Measurements from ENCODE around the gene SKAP2.

The SKAP2 gene

GRCh38 chr7:26864309-26865093 is at the start of gene SKAP2:
SKAP2 (minus strand) TSS chr7:26864590; CDS start chr7:26864429, 161 bp downstream.
- H3K27ac ChIP-seq (ENCODE audit: low read length), result no peak within 1 kb of the TSS
- no peaks in the 10 kb centered on the region for H3K36me3 ChIP-seq (ENCODE audit: control insufficient read depth, insufficient read depth, low read length)
- peak; percentile 93 for DNase-seq (ENCODE audit: low read depth, low spot score)
- H3K9me3 ChIP-seq (ENCODE audit: control insufficient read depth, insufficient read depth, low read length), result no peaks in the 10 kb centered on the region
- no peaks in the 10 kb centered on the region for H3K4me1 ChIP-seq (ENCODE audit: control insufficient read depth, insufficient read depth, low read length)
- no CpG with 5 or more reads among the region's 52 CpGs for WGBS (ENCODE audit: insufficient coverage, insufficient read length)
- no peaks in the 10 kb centered on the region for H3K27me3 ChIP-seq (ENCODE audit: control insufficient read depth, insufficient read depth, low read length)
- H3K4me3 ChIP-seq (ENCODE audit: low read length), result peak within 1 kb of the TSS; percentile 67; the same call in 1 of the 2 replicates

- Histone ChIP-seq H3K27me3 (ENCODE audit: control insufficient read depth, insufficient read depth, low read length) (no peaks in the 10 kb centered on the region), H3K9me3 (ENCODE audit: control insufficient read depth, insufficient read depth, low read length) (no peaks in the 10 kb centered on the region), H3K27ac (ENCODE audit: low read length) (no peak overlapping the region), H3K4me3 (ENCODE audit: low read length) (no peak overlapping the region), H3K4me1 (ENCODE audit: control insufficient read depth, insufficient read depth, low read length) (no peaks in the 10 kb centered on the region; the same call in 1 of the 2 replicates), H3K36me3 (ENCODE audit: control insufficient read depth, insufficient read depth, low read length) (no peaks in the 10 kb centered on the region)
- DNase-seq (ENCODE audit: low read depth, low spot score), result no peak
- no CpG with 5 or more reads among the region's 1 CpG for WGBS (ENCODE audit: insufficient coverage, insufficient read length)
Observed at GRCh38 chr7:26912933-26913536, 48.6 kb upstream of the SKAP2 start.

DNA sequence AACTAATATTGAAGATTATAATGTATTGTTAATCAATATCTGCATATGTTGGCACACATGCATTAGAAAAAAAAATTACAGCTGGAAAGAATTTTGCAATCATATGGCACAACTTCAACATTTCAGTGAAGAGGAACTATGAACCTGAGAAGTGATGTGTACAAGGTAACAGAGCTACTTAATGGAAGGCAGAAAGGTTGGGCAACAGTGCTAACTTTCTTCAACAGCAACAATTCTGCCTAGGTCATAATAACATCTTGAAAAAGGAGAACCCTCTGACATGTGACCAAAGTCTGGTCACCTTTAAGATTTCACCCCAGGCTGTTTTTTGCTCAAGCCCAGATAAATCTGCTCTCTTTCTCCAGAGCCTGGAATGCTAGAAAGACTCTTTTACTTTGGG is 47.9 kb upstream of the SKAP2 start:
- Histone ChIP-seq H3K36me3 (ENCODE audit: control insufficient read depth, insufficient read depth, low read length) (no peaks in the 10 kb centered on the region), H3K9me3 (ENCODE audit: control insufficient read depth, insufficient read depth, low read length) (no peaks in the 10 kb centered on the region), H3K4me1 (ENCODE audit: control insufficient read depth, insufficient read depth, low read length) (no peaks in the 10 kb centered on the region; the same call in 1 of the 2 replicates), H3K27ac (ENCODE audit: low read length) (no peak overlapping the region), H3K27me3 (ENCODE audit: control insufficient read depth, insufficient read depth, low read length) (no peaks in the 10 kb centered on the region), H3K4me3 (ENCODE audit: low read length) (no peak overlapping the region)
- DNase-seq (ENCODE audit: low read depth, low spot score), result no peak

GRCh38 chr7:26910221-26910620 is 45.8 kb upstream of the SKAP2 start:
- Histone ChIP-seq H3K4me3 (ENCODE audit: low read length) (no peak overlapping the region), H3K27ac (ENCODE audit: low read length) (no peak overlapping the region), H3K36me3 (ENCODE audit: control insufficient read depth, insufficient read depth, low read length) (no peaks in the 10 kb centered on the region), H3K9me3 (ENCODE audit: control insufficient read depth, insufficient read depth, low read length) (no peaks in the 10 kb centered on the region), H3K4me1 (ENCODE audit: control insufficient read depth, insufficient read depth, low read length) (no peaks in the 10 kb centered on the region; the same call in 1 of the 2 replicates), H3K27me3 (ENCODE audit: control insufficient read depth, insufficient read depth, low read length) (no peaks in the 10 kb centered on the region)
- no CpG with 5 or more reads among the region's 4 CpGs for WGBS (ENCODE audit: insufficient coverage, insufficient read length)
- no peak for DNase-seq (ENCODE audit: low read depth, low spot score)

- H3K4me1 ChIP-seq (ENCODE audit: control insufficient read depth, insufficient read depth, low read length), result no peaks in the 10 kb centered on the region
- H3K36me3 ChIP-seq (ENCODE audit: control insufficient read depth, insufficient read depth, low read length), result no peaks in the 10 kb centered on the region
- H3K9me3 ChIP-seq (ENCODE audit: control insufficient read depth, insufficient read depth, low read length), result no peaks in the 10 kb centered on the region
- DNase-seq (ENCODE audit: low read depth, low spot score), result no peak
- H3K27me3 ChIP-seq (ENCODE audit: control insufficient read depth, insufficient read depth, low read length), result no peaks in the 10 kb centered on the region
- no peak overlapping the region for H3K4me3 ChIP-seq (ENCODE audit: low read length)
- H3K27ac ChIP-seq (ENCODE audit: low read length), result no peak overlapping the region
Observed at GRCh38 chr7:26900251-26900650, 35.9 kb upstream of the SKAP2 start.

GRCh38 chr7:26899519-26899918 is 35.1 kb upstream of the SKAP2 start:
- Histone ChIP-seq H3K9me3 (ENCODE audit: control insufficient read depth, insufficient read depth, low read length) (no peaks in the 10 kb centered on the region), H3K36me3 (ENCODE audit: control insufficient read depth, insufficient read depth, low read length) (no peaks in the 10 kb centered on the region), H3K27ac (ENCODE audit: low read length) (no peak overlapping the region), H3K27me3 (ENCODE audit: control insufficient read depth, insufficient read depth, low read length) (no peaks in the 10 kb centered on the region), H3K4me1 (ENCODE audit: control insufficient read depth, insufficient read depth, low read length) (no peaks in the 10 kb centered on the region), H3K4me3 (ENCODE audit: low read length) (no peak overlapping the region)
- WGBS (ENCODE audit: insufficient coverage, insufficient read length), result no CpG with 5 or more reads among the region's 1 CpG
- no peak for DNase-seq (ENCODE audit: low read depth, low spot score)

DNA sequence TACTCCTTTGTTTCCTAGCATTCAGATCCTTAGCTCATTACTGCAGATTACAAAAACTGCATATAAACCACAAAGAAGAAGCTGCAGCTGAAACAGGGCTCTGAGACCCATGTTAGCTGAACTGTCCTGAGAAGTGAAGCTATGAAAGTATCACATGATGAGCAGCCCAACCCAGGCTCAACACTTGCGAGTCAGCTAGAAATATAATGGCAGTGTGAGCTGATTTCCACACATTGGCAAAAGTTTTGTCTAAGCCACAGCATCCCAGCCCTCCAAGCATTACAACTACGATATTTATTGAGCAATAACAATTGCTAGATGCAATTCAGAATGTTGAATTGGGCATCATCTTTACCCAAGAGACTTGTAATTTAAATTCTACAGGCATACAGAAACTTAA is 34.5 kb upstream of the SKAP2 start:
- DNase-seq (ENCODE audit: low read depth, low spot score), result no peak
- Histone ChIP-seq H3K36me3 (ENCODE audit: control insufficient read depth, insufficient read depth, low read length) (no peaks in the 10 kb centered on the region), H3K27me3 (ENCODE audit: control insufficient read depth, insufficient read depth, low read length) (no peaks in the 10 kb centered on the region), H3K4me1 (ENCODE audit: control insufficient read depth, insufficient read depth, low read length) (no peaks in the 10 kb centered on the region), H3K4me3 (ENCODE audit: low read length) (no peak overlapping the region), H3K9me3 (ENCODE audit: control insufficient read depth, insufficient read depth, low read length) (no peaks in the 10 kb centered on the region), H3K27ac (ENCODE audit: low read length) (no peak overlapping the region)
- no CpG with 5 or more reads among the region's 2 CpGs for WGBS (ENCODE audit: insufficient coverage, insufficient read length)

DNA sequence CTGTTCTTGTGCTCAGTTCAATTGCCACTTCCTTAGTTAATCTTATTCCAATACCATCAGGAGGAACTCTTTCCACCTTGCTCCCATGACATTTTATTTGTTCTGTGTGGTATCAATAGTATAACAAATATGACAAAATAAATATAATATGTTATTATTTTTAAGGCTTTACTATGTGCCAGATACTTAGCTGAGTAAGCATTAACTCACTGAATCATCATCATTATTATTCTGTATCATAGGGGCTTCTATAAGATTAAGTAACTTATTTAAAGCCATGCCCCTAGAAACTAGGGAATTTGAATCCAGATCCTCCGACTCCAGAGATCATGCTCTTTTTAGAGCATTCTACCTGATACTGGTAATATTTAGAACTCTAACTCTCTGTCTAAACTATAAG is 33.5 kb upstream of the SKAP2 start:
- no peak overlapping the region for H3K27ac ChIP-seq (ENCODE audit: low read length)
- no peaks in the 10 kb centered on the region for H3K36me3 ChIP-seq (ENCODE audit: control insufficient read depth, insufficient read depth, low read length)
- H3K9me3 ChIP-seq (ENCODE audit: control insufficient read depth, insufficient read depth, low read length), result no peaks in the 10 kb centered on the region
- DNase-seq (ENCODE audit: low read depth, low spot score), result no peak
- no peaks in the 10 kb centered on the region for H3K4me1 ChIP-seq (ENCODE audit: control insufficient read depth, insufficient read depth, low read length)
- H3K4me3 ChIP-seq (ENCODE audit: low read length), result no peak overlapping the region
- no peaks in the 10 kb centered on the region for H3K27me3 ChIP-seq (ENCODE audit: control insufficient read depth, insufficient read depth, low read length)
- WGBS (ENCODE audit: insufficient coverage, insufficient read length), result no CpG with 5 or more reads among the region's 1 CpG

DNA sequence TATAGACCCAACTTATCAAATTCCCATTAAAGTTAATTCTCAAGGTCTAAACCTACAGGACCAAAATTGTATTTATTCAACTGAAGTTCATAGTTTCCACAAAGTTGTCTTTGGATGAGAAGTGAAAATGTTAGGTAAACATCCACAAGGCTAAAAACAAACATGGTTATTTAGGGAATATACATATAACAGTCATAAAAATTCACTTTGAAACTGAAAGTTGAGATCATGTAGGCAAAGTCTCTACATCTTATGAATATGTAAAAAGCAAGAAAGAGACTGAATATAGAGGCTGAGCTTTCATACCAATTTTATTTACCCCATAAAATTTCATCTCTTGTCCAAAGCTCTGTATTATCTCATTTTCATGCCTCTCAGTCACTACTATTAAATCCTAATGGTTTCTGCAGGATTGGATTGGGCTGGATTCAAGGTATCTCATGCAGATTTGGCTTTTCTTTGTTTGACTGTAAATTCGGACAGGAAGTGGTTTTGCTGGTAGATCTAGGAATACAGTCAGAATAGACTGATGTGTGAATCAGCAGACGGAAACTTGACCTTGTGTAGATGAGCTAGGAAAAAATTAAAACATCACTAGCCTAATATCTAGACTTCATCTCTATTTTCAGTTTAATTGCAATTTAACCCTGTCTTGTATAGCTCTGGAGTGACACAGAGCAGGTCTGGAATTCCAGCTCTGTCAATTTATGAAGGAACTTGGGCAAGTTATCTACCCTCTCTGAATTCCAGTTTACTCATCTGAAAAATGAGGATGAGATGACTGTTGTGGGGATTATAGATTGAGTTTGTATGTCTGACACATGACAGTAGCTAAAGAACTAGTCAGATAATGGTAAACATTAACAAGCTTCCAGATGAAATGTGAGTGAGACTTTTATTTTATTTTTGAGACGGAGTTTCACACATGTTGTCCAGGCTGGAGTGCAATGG is 27.3 kb upstream of the SKAP2 start:
- no CpG with 5 or more reads among the region's 3 CpGs for WGBS (ENCODE audit: insufficient coverage, insufficient read length)
- Histone ChIP-seq H3K27ac (ENCODE audit: low read length) (no peak overlapping the region), H3K9me3 (ENCODE audit: control insufficient read depth, insufficient read depth, low read length) (no peaks in the 10 kb centered on the region), H3K27me3 (ENCODE audit: control insufficient read depth, insufficient read depth, low read length) (no peaks in the 10 kb centered on the region), H3K36me3 (ENCODE audit: control insufficient read depth, insufficient read depth, low read length) (no peaks in the 10 kb centered on the region), H3K4me1 (ENCODE audit: control insufficient read depth, insufficient read depth, low read length) (no peaks in the 10 kb centered on the region), H3K4me3 (ENCODE audit: low read length) (no peak overlapping the region)
- DNase-seq (ENCODE audit: low read depth, low spot score), result no peak

DNA sequence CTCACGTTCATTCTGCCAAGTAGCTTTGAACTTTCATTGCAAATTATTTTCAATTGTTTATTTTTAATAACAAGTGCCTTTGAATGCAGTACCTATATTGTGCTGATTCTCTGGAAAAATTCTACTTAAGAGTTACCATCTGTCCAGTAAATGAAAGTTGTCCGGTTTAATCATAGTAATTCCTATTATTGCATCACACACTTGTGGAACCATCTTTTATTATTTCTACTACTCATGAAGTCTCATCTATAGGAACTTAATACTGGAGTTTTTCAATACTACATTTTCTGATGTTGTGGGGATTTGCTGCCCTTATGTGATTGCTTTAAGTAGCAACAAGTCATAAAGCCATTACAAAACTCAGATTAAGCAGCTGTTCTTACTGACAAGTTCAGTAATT is 16.5 kb upstream of the SKAP2 start:
- H3K4me1 ChIP-seq (ENCODE audit: control insufficient read depth, insufficient read depth, low read length), result no peaks in the 10 kb centered on the region
- H3K4me3 ChIP-seq (ENCODE audit: low read length), result no peak overlapping the region
- no peaks in the 10 kb centered on the region for H3K9me3 ChIP-seq (ENCODE audit: control insufficient read depth, insufficient read depth, low read length)
- H3K36me3 ChIP-seq (ENCODE audit: control insufficient read depth, insufficient read depth, low read length), result no peaks in the 10 kb centered on the region
- no peak overlapping the region for H3K27ac ChIP-seq (ENCODE audit: low read length)
- DNase-seq (ENCODE audit: low read depth, low spot score), result no peak
- no CpG with 5 or more reads among the region's 2 CpGs for WGBS (ENCODE audit: insufficient coverage, insufficient read length)
- H3K27me3 ChIP-seq (ENCODE audit: control insufficient read depth, insufficient read depth, low read length), result no peaks in the 10 kb centered on the region
